Activated T-cell treated with anti-CD3 and anti-CD28 coated beads, Interleukin-2, amount 50 U/mL, for 24 hours (primary cell): ENCODE data around the gene CMC4.

Source experiments
- DNase-seq: peaks from one replicate; pipeline ENCODE4 v3.0.0-alpha.2; 2020
- H3K27ac Mint-ChIP-seq: 2 replicates; pipeline ENCODE4 v1.8.0; 2020; ENCODE audit warnings: mild to moderate bottlenecking, mixed read lengths
- H3K27me3 Mint-ChIP-seq: 2 replicates; pipeline ENCODE4 v1.8.0; 2020; ENCODE audit warnings: mixed read lengths
- H3K36me3 Mint-ChIP-seq: 2 replicates; pipeline ENCODE4 v1.8.0; 2020; ENCODE audit warnings: low read depth, mixed read lengths
- H3K4me1 Mint-ChIP-seq: 2 replicates; pipeline ENCODE4 v1.8.0; 2020; ENCODE audit warnings: low read depth, mixed read lengths
- H3K4me3 Mint-ChIP-seq: 2 replicates; pipeline ENCODE4 v1.8.0; 2020; ENCODE audit warnings: mild to moderate bottlenecking, moderate library complexity, mixed read lengths
- H3K9me3 Mint-ChIP-seq: 2 replicates; pipeline ENCODE4 v1.8.0; 2020; ENCODE audit warnings: mixed read lengths

The CMC4 gene

DNA sequence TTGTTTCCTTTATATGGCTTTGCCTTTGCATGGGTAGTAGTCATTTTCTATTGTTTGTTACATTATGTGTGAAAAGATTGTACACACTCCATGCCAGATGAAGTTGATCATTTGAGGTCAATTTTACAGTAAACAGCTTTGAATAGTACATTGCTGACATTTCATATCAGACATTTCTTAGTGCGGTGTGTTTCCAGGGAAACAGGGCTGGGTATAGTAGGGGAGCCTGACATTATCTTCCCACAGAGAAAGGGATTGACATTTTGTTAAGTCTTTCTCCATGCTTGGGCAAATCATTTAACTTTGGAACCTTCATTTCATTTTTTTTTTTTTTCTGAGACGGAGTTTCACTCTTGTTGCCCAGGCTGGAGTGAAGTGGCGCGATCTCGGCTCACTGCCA is 39.3 kb downstream of the CMC4 start:
- H3K4me3 Mint-ChIP-seq = no peak overlapping the region
- H3K27me3 Mint-ChIP-seq = no peaks in the 10 kb centered on the region
- H3K4me1 Mint-ChIP-seq = peaks cover 26% of the 10 kb centered on the region
- peaks cover 6% of the 10 kb centered on the region for H3K9me3 Mint-ChIP-seq
- no peak overlapping the region for H3K27ac Mint-ChIP-seq
- DNase-seq = no peak
- peaks cover 38% of the 10 kb centered on the region for H3K36me3 Mint-ChIP-seq

DNA sequence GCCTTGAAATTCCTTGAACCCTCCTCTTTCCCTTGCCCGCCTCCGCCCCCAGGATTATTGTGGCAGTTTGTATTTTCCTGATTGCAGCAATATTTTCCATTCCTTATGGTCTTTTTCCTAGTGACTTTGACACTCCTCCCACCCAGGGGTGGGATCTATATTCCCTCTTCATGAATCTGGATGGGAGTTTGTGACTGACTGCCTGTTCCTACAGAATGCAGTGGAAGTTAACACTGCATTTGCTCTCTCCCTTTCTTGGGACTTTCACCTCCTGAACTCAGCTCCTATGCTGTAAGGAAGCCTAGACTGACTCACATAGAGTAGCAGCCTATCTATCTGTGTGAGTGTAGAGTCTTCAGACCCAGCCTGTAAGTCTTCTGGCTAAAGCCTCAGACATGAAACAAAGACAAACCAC is 42.1 kb downstream of the CMC4 start:
- H3K27me3 Mint-ChIP-seq = no peaks in the 10 kb centered on the region
- H3K36me3 Mint-ChIP-seq = peaks cover 13% of the 10 kb centered on the region
- H3K4me3 Mint-ChIP-seq = peak overlapping the region; percentile 85
- H3K4me1 Mint-ChIP-seq = peaks cover 27% of the 10 kb centered on the region
- no peaks in the 10 kb centered on the region for H3K9me3 Mint-ChIP-seq
- H3K27ac Mint-ChIP-seq = peak overlapping the region; percentile 97
- DNase-seq = no peak

- Mint-ChIP-seq H3K4me3 (peak overlapping the region; percentile 85), H3K36me3 (peaks cover 6% of the 10 kb centered on the region), H3K27ac (peak overlapping the region; percentile 97), H3K4me1 (peaks cover 27% of the 10 kb centered on the region), H3K27me3 (no peaks in the 10 kb centered on the region), H3K9me3 (no peaks in the 10 kb centered on the region)
- no peak for DNase-seq
Observed at GRCh38 chrX:155028129-155028528, 42.8 kb downstream of the CMC4 start.

DNA sequence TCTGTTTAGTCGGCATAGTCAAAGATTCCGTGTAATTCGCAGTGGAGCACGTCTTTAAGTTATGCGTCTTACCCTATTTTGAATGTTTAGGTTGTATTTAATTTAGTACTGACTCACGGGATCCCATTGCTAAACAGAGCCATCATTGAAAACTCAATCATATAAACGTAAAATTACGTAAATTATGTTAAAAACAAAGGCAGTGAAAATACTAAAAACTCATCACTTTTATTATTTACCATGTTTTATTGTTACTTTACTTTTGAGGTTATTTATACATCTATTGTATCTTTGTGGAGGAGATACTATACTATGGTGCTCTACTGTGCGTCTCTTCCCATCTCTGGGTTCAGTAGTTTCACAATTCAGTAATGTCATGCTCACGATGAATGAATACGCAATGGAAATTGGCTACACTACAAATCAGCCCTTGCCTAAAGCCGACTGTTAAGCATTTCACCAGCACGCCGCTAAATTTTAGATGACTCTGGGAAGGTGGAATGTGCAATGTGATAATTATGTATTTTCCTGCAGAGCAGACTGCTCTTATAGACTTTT is 43.3 kb downstream of the CMC4 start:
- Mint-ChIP-seq H3K36me3 (peaks cover 6% of the 10 kb centered on the region), H3K9me3 (no peaks in the 10 kb centered on the region), H3K4me1 (peaks cover 27% of the 10 kb centered on the region), H3K4me3 (peak overlapping the region; percentile 85), H3K27me3 (no peaks in the 10 kb centered on the region), H3K27ac (peak overlapping the region; percentile 97)
- DNase-seq = no peak

- peaks cover 6% of the 10 kb centered on the region for H3K36me3 Mint-ChIP-seq
- peak within 1 kb of the TSS; percentile 97 for H3K27ac Mint-ChIP-seq
- DNase-seq = peak; percentile 91
- peak within 1 kb of the TSS; percentile 85 for H3K4me3 Mint-ChIP-seq
- no peaks in the 10 kb centered on the region for H3K27me3 Mint-ChIP-seq
- peaks cover 27% of the 10 kb centered on the region for H3K4me1 Mint-ChIP-seq
- H3K9me3 Mint-ChIP-seq = no peaks in the 10 kb centered on the region
Observed at GRCh38 chrX:155026727-155027508, 44.0 kb downstream of the CMC4 start, which contains the start of gene FUNDC2. FUNDC2 (plus strand) TSS chrX:155026844; CDS start chrX:155026939, 95 bp downstream.

- Mint-ChIP-seq H3K36me3 (peaks cover 4% of the 10 kb centered on the region), H3K4me3 (peak overlapping the region; percentile 85), H3K4me1 (peaks cover 24% of the 10 kb centered on the region), H3K9me3 (no peaks in the 10 kb centered on the region), H3K27ac (peak overlapping the region; percentile 91), H3K27me3 (no peaks in the 10 kb centered on the region)
- no peak for DNase-seq
Observed at GRCh38 chrX:155026420-155026726, 44.6 kb downstream of the CMC4 start.

DNA sequence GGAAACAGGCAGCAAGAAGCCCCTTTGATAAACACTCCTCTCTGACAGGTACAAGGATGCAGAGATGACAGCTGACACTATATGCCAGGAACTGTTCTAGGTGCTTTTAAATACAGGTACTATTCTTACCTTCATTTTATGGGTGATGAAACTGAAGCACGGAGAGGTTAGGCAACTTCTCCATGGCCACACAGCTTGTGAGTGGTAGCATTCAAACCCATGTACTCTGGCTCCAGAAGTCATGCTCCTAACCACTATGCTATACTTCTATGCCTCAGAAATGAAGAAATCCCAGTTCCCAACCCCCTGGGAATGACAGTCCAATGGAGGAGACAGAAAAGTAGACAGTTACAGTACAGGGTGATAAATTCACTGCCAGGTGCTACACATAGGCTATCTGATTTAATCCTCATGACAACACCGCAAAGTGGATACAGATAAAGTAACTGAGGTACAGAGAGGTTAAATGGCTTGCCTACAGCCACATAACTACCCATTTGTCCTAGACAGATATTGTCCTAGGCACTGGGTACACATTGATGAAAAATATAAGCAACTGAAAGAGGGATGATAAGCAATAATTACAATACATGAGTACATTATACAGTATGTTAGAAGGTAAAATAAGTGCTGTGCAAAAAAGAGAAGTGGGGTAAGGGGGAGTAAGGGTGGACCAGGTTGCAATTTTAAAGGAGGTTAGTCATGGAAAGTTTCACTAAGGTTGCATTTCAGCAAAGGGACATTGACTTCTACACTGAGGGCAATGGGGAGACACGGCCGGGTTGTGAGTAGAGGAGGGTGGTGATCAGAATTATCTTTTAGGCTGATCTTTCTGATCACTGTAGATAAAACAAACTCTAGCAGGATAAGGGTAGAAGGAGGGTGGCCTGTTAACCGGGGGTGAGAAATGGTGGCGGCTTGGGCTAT is 46.8 kb downstream of the CMC4 start:
- Mint-ChIP-seq H3K27me3 (no peaks in the 10 kb centered on the region), H3K4me1 (peaks cover 14% of the 10 kb centered on the region), H3K4me3 (no peak overlapping the region), H3K9me3 (no peaks in the 10 kb centered on the region), H3K27ac (no peak overlapping the region), H3K36me3 (peaks cover 4% of the 10 kb centered on the region)
- DNase-seq = no peak

- peaks cover 5% of the 10 kb centered on the region for H3K4me1 Mint-ChIP-seq
- no peak within 1 kb of the TSS for H3K4me3 Mint-ChIP-seq
- H3K27me3 Mint-ChIP-seq = no peaks in the 10 kb centered on the region
- peaks cover 4% of the 10 kb centered on the region for H3K36me3 Mint-ChIP-seq
- no peaks in the 10 kb centered on the region for H3K9me3 Mint-ChIP-seq
- H3K27ac Mint-ChIP-seq = no peak within 1 kb of the TSS
- no peak for DNase-seq
Observed at GRCh38 chrX:155022585-155022984, 48.4 kb downstream of the CMC4 start, which contains the start of gene F8. F8 (minus strand) TSS chrX:155022723; CDS start chrX:155022552, 171 bp downstream.

GRCh38 chrX:155020591-155020990 is 50.3 kb downstream of the CMC4 start:
- Mint-ChIP-seq H3K27me3 (peaks cover 6% of the 10 kb centered on the region), H3K36me3 (no peaks in the 10 kb centered on the region)

More at GRCh38 chrX:155020591-155020990, 50.3 kb downstream of the CMC4 start:
- H3K4me3 Mint-ChIP-seq = no peak overlapping the region
- H3K27ac Mint-ChIP-seq = no peak overlapping the region
- no peak for DNase-seq
- H3K4me1 Mint-ChIP-seq = peaks cover 5% of the 10 kb centered on the region
- no peaks in the 10 kb centered on the region for H3K9me3 Mint-ChIP-seq
